Activated CD4-positive, alpha-beta T cell treated with anti-CD3 and anti-CD28 coated beads for 1 hour (primary cell): Measurements from ENCODE around the gene SULT2B1.

Experiments used
- DNase-seq: peaks from one replicate; pipeline ENCODE4 v3.0.0-alpha.2; 2020

SULT2B1 gene

GRCh38 chr19:48637449-48637947, 85.5 kb downstream of the SULT2B1 start:
- peak; percentile 99 for DNase-seq

- DNase-seq = peak; percentile 73
Measured at GRCh38 chr19:48637948-48638830, 86.2 kb downstream of the SULT2B1 start.

- DNase-seq = no peak
Measured at GRCh38 chr19:48638831-48639381, 86.9 kb downstream of the SULT2B1 start.

GRCh38 chr19:48639483-48640375, 87.8 kb downstream of the SULT2B1 start:
- no peak for DNase-seq

GRCh38 chr19:48641850-48642249, 89.9 kb downstream of the SULT2B1 start:
- no peak for DNase-seq

- DNase-seq = no peak
Measured at GRCh38 chr19:48642862-48643261, 90.9 kb downstream of the SULT2B1 start.

- no peak for DNase-seq
Measured at GRCh38 chr19:48644355-48644754, 92.4 kb downstream of the SULT2B1 start.

GRCh38 chr19:48644839-48645619, 93.1 kb downstream of the SULT2B1 start:
- DNase-seq = peak; percentile 65

GRCh38 chr19:48645620-48646000, 93.6 kb downstream of the SULT2B1 start:
- no peak for DNase-seq

GRCh38 chr19:48646001-48646721, 94.2 kb downstream of the SULT2B1 start, which contains the start of gene CA11:
Gene CA11, minus strand, starts transcription at chr19:48646187. Its CDS starts 555 bp downstream, at chr19:48645632.
- peak; percentile 86 for DNase-seq

GRCh38 chr19:48646722-48647216, 94.8 kb downstream of the SULT2B1 start:
- no peak for DNase-seq

- no peak for DNase-seq
Measured at GRCh38 chr19:48648134-48648533, 96.2 kb downstream of the SULT2B1 start.
